Measurements from ENCODE around the gene BTBD16.
A peak's percentile ranks its signal among the peaks of the same experiment; 100 is the strongest.

BTBD16 gene

DNA sequence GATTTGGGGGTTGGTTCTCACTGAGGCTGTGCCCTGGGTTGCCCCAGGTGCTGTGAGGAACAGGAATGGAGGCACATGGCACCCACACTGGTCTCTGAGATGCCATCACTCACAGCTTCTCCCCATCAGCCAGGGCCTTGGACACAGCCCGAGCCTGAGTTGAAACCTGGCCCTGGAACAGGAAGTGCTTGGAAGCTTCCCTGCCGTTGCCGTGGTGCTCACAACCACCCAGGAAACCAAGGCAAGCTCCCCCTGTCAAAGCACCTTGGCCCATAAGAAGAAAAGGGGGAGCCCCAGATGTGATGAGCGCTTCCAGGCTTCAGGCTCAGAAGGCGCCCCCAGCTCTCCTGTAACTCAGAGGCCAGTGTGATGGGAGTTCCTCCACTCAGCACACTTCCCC, at the start of gene BTBD16:
BTBD16 (plus strand) TSS at position 221 of the 400 bp plus-strand sequence. CDS start 3,786 bp downstream, outside the sequence.
- DNase-seq: no peak

DNA sequence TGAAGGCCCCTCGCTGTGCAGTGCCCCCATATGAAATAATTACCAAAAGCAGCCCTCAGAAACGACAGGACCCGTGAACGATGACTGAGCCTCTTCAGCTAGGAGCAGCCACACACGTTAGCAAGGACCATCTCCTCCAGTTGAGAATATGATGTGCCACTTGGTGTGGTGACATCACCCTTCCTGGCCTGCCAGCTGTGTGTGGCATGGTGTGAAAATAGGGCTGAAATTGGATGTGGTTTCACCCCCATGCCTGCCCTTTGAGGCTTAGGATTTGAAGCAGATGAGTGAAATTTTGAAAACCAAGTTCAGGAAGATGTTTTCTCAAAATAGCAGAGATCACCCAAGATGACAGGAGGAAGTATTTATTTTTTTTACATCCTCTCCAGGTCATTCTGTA, 49.1 kb upstream of the BTBD16 start:
- DNase-seq: no peak

DNA sequence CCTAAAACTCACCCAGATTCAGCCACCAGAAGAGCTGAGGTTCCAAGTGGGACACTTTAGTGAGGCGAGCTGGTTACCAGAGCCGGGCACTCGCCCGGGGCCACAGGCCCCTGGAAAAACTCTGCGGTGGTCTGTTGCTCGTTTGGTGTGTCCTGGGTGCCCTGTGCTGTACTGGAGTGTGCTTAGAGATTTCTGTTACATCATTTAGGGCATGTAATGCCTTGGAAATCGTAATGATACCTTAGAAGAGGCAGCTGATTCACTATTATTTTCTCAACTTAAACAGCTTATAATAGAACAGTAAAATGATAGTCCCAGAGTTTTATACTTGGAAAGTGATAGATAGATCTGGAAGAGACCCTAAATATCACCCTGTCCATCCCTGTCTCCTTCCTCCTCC, 48.5 kb upstream of the BTBD16 start:
- DNase-seq: no peak

DNA sequence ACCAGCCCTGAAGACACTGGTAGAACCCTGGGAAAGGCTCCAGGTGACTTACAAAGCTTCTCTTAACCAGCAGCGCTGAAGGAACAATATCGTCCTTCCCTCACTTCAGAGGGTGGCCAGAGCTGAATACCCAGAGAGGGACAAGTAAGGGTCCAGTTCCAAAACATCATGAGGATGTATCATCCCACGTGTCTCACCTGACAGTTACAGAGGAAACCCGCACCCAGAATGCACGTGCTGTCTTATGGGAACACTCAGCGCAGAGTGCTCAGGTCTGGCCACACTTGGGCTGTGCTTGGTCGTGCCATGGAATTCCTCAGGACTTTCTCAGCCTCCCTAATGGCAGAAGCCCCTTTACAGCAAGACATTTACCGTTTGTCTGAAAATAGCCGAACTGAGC, 46.9 kb upstream of the BTBD16 start:
- DNase-seq: no peak

DNA sequence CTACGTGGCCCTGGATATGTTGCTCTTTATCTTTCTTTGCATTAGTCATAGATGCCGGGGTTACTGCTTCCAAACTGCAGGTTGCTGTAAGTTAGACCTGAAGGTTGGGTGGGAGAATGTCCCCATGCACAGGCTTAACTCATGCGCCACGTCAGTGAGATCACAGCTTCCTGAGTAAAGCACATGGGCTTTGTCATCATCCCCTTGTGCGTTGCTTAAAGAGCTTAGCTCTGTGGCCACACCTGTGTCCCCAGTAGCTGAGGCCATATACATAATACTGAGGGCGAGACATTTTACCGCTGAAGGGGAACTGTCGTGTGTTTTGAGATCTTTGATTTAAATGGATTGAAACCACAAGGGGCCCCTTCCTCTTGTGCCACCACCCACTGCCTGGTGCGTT, 45.8 kb upstream of the BTBD16 start:
- no peak for DNase-seq

DNA sequence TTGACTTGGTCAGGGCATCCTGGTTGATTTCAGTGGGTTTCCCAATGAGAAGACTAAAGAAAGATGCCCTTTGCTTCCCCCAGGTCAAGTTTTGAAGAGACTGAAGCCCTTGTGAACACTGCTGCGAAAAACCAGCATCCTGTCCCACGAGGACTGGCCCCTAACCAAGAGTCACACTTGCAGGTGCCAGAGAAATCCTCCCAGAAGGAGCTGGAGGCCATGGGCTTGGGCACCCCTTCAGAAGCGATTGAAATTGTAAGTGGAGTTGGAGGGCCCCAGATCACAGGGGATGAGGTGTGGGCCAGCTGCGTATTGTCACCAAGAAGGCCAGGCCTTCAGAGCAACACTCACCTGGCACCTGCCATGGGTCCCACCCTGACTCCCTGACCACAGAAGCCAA, 43.3 kb upstream of the BTBD16 start:
- no peak for DNase-seq

DNA sequence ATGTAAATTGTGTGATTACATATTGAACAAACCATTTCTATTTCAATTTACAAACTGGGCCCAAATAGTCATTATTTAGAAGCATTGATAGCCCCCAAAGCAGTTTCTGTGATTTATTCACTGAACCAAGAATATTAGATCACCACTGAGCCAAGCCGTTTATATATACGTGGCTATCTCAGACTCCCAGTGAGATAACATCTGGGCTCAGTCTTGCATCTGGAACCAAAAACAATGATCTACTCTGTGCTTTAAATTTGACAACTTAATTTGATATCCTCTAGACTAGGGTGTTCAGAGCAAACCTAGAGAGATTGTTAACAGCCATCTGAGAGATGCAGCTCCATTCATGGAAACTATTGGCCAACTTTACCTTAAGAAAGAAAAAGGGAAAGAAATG, 41.4 kb upstream of the BTBD16 start:
- DNase-seq: no peak

DNA sequence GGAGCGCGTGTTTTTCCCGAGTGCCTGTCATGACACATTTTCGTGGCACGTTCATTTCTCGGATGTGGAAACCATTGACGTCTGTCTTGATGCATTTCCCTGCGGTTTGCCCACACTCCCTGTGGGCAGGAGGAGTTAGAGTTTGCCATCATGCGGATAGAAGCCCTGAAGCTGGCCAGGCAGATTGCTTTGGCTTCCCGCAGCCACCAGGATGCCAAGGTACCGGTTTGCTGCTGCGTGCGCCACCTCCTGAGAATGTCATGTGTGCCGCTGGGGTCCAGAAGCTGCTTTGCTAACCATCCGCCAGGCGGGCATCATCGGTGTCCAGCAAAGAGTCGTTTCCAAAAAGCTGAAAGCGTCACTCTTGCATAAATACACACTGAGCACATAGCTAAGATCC, 40.9 kb upstream of the BTBD16 start:
- no peak for DNase-seq

DNA sequence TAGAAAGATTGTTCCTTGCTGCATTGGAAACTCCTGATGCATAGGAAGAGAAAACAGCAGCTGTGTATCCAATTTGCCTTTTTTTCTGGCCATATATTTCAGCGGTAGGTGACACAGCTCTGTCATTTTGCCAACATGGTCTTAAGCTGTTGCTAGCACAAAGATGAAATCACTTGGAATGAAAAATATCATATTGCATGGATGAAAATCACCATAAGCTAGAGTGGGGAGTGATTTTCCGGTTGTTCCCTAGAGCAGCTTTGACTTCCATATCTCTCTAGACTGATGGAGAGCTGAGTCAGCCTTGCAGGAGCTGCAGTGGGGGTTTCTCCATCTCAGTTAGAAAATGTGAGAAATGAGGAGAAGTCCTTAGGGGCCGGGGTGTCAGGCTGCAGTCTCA, 38.3 kb upstream of the BTBD16 start:
- DNase-seq: peak in 1 of 2 experiments; percentile 0

DNA sequence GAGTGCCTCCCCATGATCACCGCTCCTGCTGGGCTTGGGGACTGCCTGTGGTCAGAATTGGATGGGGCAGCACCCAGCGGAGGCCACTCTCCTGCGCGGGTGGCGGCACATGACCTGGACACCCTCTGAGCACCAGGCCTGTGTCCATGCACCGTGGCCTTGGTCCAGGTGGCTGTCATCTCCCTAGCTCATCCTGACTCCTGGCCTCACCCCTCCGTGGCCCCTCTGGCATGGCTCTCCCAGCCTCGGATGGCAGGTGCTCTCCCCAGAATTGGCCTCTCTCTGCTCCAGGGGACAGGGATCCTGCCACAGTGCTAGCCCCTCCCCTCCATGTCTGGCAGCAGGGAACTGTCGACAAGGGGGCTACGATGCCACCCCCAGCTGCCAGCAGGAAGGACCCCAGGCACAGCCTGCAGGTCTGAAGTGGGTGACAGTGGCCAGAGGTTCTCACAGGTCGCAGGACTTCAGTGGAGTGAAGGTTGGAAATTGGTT, 37.2 kb upstream of the BTBD16 start:
- peak in 1 of 2 experiments; percentile 13 for DNase-seq

DNA sequence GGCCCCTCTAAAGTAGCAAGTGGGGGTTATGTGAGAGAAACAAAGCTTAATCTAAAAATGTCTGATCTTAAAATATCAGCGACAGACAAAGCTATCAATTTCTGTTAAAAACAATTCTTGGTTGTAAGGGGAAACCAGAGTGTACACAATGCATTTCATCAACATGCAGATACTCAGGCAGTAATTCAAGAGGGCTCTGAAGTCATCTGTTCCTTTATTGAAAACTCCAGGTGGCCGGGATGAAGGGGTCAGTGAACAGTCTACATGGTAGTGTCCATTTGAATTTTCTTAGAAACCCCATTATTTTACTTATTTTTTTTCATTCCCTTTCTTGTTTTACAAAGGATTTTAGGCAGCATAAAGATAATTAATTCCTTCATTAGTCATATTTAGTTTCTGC, 36.7 kb upstream of the BTBD16 start:
- peak in 1 of 2 experiments; percentile 23 for DNase-seq

DNA sequence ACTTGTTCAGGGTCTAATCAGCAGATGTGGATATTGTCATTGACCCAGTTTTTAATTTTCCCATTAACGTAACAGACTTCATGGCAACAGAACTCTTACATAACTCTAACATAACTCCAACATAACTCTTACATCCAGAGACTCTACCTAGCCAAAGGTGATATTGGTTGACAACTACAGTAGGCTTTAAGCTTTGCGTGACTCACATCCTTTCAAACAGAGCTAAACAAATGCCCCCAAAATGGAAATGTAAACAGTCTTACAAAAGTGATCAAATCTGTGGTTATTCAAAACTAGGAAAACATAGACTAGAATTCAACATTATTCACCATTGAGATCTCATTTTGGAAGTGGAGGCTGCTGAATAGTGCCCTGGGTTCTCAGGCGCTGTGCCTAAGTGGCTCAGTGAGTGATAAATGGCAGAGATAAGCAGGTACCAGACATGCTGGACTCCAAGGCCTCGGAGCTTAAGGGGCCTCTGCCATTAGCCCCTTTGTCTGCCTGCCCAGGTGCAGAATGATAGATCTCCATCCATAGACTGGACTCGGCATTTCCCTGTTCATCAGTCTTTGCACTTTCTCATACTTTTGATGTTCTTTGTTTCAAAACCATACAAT, 34.3 kb upstream of the BTBD16 start:
- DNase-seq: no peak

DNA sequence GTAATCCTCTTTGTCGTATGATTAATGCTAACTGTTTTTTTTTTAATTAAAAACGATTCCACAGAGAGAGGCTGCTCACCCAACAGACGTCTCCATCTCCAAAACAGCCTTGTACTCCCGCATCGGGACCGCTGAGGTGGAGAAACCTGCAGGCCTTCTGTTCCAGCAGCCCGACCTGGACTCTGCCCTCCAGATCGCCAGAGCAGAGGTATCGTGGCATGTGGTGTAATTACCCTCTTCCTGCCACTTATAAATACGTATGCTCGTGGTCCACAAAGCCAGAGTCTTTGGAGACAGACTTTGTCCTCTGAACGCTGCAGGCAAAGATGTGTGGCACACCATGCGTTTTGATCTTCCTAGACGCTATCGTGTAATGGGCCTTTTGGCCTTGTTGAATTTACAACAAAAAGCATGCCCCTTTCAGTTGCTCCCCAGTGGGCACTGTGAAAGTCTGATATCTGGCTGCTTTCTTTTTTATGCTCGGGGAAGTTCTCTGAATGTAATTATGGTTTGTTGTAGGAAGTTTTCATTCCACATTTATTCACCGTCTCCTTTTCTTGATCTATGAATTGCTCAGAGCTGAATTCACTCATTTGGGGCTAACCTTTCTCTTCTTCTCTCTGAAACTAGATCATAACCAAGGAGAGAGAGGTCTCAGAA, 33.6 kb upstream of the BTBD16 start:
- DNase-seq: no peak

DNA sequence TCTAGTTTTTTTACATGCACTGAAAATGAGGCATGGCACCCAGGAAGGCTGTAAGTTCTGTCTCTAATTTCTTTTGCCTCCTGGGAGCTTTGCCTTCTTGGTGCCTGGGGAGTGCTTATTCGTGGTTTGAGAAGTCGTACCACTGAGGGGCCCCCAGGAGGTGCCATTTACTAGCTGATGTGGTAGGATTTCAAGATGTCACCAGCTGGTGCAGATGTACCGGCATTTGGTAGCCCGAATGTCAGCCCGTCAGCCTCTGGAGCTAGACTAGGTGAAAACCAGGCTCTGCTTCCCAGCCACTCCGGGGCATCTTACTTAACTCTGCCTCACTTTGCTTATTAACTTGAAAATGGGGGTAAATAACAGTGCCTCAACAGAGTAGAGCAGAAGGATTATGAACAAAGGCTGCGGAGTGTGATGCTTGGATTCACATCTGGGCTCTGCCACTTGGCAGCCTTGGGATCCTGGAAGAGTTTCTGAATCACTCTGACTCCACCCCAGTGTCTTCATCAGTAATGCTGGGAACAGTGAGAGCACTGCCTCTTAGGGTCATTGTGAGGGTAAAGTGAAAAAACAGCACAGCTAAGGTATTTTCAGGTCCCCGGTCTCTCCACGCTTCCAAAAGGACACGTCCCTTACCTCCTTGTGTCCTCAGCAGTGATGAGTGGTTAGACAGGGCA, 31.4 kb upstream of the BTBD16 start:
- DNase-seq: peak in 1 of 2 experiments; percentile 1

DNA sequence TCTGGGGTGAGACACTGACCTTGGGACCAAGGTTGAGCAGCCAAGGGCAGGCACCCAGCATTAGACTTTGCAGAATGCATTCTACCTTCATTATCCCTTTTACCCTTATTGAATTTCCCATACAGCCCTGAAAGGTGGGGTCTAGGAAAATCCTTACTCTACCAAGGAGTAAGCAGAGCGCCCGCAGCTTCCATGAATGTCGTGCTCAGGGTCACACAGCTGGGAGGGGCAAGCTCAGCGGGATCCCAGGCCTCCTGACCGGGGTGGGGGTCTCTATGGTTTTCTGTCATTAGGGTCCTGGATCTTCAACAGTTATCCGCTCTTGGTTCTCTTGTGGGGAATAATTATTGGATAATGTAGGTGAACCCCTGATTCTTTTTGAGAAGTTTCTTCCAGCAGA, 30.7 kb upstream of the BTBD16 start:
- no peak for DNase-seq

DNA sequence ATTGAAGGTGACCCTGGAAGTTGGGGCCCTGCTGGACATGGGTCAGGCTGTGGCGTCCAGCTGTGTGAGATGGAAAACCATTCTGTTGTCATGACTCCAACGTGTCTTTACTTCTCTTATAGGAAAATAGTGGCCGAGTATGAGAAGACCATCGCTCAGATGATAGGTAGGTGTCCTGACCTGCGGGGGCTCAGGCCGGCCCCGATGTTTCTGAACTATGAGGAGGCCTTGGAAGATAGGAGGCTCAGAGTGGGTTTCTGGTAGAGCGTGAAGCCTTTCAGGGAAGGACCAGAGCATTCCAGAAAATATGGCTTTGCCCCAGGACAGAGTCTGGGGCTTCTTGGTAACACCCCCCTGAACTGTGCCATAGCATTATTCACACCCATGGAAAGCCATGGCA, 29.3 kb upstream of the BTBD16 start:
- no peak for DNase-seq

DNA sequence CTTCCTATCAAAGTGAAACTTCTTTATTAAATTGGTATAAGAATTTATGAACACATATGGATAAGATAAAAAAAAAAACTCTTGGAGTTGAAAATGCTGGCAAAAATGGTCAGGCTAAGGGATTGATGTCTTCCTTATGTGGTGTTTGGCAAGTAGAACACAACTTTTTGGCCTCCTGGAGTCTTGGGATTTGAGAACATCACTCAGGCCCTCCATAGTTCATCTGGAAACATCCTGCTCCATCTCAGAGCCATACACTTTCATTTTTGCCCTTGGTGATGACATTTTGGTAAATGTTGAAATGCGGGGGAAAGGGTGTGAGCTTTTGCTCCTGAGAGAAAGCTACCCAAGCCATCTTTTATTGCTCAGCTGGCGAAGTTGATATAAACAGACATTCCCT, 27.5 kb upstream of the BTBD16 start:
- DNase-seq: no peak

DNA sequence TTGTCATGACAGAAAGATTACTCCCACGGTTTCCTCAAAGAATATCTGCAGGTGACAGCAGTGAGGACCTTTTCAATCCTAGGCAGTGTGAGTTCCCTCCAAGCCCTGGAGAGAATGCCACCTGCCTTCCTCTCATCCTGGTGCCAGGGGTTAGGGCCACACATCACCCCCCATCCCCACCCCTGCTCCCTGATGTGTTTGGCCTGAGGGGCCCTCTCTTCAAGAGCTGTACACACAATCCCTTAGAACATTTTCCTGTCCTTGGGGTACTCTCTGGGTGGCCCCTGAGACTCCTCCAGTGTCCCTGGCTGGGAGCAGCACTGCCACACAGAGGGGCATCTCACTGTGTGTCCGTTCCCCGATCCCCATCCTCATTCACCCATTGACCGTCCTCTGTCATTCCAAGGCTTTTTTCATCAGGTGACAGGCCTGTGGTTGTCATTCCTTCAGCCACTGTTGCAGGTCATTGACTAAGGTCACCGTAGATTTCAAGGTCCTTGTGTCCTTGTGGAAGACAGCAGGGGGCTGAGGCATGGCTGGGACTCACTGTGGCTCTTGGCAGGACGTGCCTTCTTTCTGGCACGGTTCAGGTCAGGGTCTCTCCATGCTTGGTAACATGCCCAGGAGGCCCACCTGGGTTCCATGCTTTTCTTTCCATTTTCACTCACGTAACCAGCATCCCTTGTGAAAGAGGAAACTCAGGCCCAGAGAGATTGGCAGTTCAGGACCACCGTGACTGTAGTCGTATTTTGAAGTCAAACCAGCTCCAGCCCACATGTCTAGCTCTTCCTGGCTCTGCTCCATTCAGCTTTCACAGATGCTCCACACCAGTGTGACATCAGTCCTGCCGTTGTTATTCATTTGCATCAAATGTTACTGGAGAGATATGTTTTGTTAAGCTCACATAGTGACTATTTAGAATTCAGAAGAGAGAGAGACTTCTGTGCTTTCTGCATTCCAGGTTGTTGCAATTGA, 26.8 kb upstream of the BTBD16 start:
- no peak for DNase-seq

DNA sequence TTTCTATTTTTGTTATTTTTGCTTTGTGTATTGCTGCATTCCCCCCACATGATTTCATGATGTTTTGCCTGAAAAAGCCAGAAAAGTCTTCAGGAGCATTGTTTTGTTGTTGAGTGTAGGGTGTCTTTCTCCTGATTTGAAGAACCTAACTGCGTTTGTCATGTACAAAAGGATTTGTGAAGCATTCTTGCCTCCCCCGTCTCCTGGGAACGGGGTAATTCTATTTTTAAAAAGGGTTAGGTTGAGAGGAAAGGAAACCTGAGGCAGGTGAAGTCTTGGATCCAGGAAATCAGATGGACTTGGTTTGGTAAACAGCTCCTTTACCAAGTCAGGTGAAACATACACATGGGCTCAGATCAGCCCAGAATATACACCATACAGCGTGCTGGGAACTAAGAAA, 26.0 kb upstream of the BTBD16 start:
- DNase-seq: no peak

DNA sequence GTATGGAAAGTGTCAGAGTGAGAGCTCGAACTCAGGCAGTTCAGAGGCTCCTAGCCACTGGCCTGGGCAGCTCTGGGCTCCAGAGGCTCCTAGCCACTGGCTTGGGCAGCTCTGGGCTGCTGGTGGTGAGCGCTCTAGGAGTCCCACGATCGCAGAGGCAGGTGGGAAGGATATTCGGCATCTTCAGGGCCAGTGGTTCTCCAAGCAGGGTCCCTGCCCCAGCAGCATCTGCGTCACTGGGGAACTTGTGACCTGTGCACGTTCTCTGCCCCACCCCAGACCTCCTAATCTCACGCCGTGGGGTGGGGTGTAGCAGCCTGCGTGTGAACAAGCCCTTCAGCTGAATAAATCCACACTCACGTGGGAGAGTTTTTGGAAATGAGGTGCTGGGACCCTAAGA, 25.2 kb upstream of the BTBD16 start:
- no peak for DNase-seq

DNA sequence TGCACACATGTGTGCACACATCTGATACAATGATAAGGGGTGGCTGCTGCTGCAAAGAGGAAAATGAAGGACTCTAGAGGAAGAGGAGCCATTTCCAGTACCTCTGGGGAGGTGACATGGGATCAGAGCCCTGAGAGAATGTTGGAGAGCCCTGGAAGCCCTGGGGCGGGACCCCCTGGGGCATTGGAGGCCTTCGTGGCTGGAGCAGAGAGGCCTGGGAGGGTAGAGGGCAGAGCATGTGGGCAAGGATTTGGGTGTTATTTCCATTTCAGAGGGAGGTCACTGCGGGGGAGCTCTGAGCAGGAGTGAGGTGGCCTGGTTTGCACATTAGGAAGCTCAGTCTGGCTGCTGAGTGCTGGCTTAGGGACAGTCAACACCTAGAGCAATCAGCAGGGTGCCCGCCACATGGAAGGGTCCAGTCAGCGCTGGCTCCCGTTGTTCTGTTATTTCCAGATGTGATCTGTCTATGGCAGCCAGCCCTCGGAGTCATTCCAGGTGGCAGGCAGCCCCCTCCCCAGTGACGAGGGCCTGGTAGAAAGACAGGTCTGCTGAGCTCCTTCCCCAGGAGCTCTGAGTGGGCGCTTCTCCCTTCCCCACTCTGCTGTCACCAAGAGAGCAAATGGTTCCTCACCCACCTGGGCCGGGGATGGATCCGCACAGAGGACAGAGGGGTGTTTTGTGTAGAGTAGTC, 24.1 kb upstream of the BTBD16 start:
- no peak for DNase-seq
